Endometrial microvascular endothelial cells (primary cell): Measurements from ENCODE around the gene TACC2. TPM values are rescaled to one million over a fixed set of nuclear protein-coding genes. Genes with fewer than 3 reads are reported as not detected.
"Not testable (repeated sequence)": the region's sequence is repeated elsewhere in the genome, so short reads cannot be mapped to it uniquely, and the experiment has no call there.

Experiments
- in situ Hi-C: cut with HindIII; loops from 2 replicates; pipeline ENCODE4 v1.10.0; 2017; ENCODE audit warnings: low sequenced_read_pairs, low pct_unique_long_range_greater_than_20kb; ENCODE audit errors: inconsistent ontology term
- total RNA-seq: library from RNA; depleted of rRNA; stranded (reverse); fragments of >200 nt; gene quantifications from one replicate; pipeline ENCODE4 v1.2.3, GENCODE V29; 2015; ENCODE audit errors: inconsistent ontology term

TACC2 gene
- total RNA-seq, 1 donor from 2014 or later = 21.9 TPM

- in situ Hi-C loops = no loop called here
These were observed 10.5 kb upstream of the TACC2 start for GRCh38 chr10:121978511-121978910.

GRCh38 chr10:121981346-121981745 lies 7.6 kb upstream of the TACC2 start:
- in situ Hi-C loops = no loop called here

GRCh38 chr10:121983852-121984251 lies 5.1 kb upstream of the TACC2 start:
- in situ Hi-C loops = no loop called here

GRCh38 chr10:121984463-121984862 lies 4.5 kb upstream of the TACC2 start:
- in situ Hi-C loops = no loop called here

- in situ Hi-C loops = no loop called here
These were observed 1.2 kb downstream of the TACC2 start for GRCh38 chr10:121990015-121990677.

- in situ Hi-C loops = not testable (repeated sequence)
These were observed 2.8 kb downstream of the TACC2 start for GRCh38 chr10:121991727-121992126.

GRCh38 chr10:121994429-121994941 lies 5.5 kb downstream of the TACC2 start:
- in situ Hi-C loops = no loop called here

- in situ Hi-C loops = no loop called here
These were observed 9.5 kb downstream of the TACC2 start for GRCh38 chr10:121998462-121998861.

- in situ Hi-C loops = no loop called here
These were observed 10.3 kb downstream of the TACC2 start for GRCh38 chr10:121999301-121999700.

GRCh38 chr10:122001698-122002097 lies 12.7 kb downstream of the TACC2 start:
- in situ Hi-C loops = no loop called here

GRCh38 chr10:122007415-122007814 lies 18.5 kb downstream of the TACC2 start:
- in situ Hi-C loops = no loop called here

GRCh38 chr10:122010405-122011050 lies 21.6 kb downstream of the TACC2 start:
- in situ Hi-C loops = no loop called here

GRCh38 chr10:122012731-122013130 lies 23.8 kb downstream of the TACC2 start:
- in situ Hi-C loops = no loop called here

GRCh38 chr10:122013311-122013780 lies 24.4 kb downstream of the TACC2 start:
- in situ Hi-C loops = no loop called here

GRCh38 chr10:122014652-122015248 lies 25.8 kb downstream of the TACC2 start:
- in situ Hi-C loops = no loop called here

- in situ Hi-C loops = not testable (repeated sequence)
These were observed 29.0 kb downstream of the TACC2 start for GRCh38 chr10:122017926-122018325.

- in situ Hi-C loops = no loop called here
These were observed 29.5 kb downstream of the TACC2 start for GRCh38 chr10:122018491-122018890.

GRCh38 chr10:122018951-122019413 lies 30.0 kb downstream of the TACC2 start:
- in situ Hi-C loops = no loop called here

GRCh38 chr10:122019414-122019975 lies 30.5 kb downstream of the TACC2 start:
- in situ Hi-C loops = no loop called here
